Activated gamma-delta T cell treated with anti-CD3 and anti-CD28 coated beads, Interleukin-2, amount 50 U/mL, for 16 hours (primary cell): ENCODE measurements around the gene KIAA0040.

Source experiments
- DNase-seq: peaks from one replicate; pipeline ENCODE4 v3.0.0-alpha.2; 2020; ENCODE audit warnings: low read depth

KIAA0040 gene

DNA sequence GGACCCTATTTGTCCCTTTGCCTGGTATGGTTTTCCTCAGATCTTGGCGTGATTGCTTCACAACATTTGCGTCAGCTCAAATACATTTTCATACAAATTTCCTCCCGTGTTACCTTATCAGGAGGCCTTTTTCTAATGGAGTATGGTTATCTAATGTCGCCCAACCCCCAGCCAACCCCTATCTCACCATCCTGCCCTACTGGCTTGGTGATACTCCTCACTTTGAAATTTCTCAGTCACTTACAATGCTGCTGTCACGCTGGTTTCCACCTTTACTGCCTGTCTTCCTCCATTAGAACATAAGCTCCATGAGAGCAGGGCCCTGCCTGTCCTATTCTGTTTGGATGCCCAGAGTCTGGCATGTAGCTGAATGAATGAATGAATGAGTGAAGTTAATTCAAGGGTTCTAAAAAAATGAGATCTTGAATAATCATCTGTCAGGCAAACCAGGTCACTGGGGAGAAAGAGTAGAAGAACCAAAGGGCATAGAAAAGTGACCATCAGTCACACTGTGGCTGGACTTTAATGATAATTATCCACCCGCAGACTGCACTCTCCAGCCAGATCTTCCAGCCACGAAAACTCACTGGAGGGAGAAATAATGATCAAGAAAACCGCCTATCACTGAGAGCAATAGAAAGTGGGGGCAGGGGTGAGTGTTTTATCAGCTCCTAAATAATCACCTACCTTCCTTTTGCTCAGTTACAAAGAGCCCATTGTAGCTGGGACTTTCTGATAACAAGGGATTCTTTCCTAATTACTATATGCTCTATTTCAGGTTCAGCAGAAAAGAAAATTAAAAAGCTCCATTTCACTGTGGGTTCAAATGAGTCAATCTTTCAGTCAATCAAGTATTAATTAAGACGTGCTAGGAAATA lies 21.3 kb downstream of the KIAA0040 start:
- DNase-seq, result no peak

DNA sequence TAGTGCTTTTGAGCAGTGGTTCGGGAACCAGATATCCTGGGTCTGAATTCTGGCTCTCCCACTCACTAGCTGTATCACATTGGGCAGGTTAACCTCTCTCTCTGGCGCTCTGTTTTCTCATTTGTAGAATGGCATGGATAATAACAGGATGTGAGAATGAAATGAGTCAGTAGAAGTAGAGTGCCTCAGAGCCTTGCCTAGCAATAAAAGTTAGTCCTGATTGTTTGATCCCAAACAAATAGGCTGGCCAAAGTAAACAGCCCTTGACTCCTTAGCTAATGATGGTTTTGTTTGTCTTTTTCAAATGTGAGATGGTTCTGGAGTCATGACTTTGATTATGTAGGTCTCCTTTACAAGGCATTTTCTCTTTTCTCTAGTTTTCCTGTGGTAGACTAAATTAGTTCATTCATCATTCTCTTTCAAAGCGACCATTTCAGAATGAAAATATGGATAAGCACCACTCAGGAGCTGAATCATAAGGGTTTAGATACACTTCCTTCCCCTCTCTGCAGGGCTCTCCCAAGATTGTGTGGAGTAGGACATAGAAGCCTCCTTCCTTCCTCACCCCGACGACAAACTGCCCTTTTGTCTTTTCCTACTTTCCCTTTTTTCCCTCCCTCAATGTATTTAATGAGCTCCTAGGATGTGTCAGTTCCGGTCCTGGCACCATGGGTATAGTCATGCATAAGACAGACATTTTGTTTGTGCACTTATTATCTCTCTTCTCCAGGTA lies 23.1 kb downstream of the KIAA0040 start:
- no peak for DNase-seq

- no peak for DNase-seq
Measured at GRCh38 chr1:175168782-175169181, 23.8 kb downstream of the KIAA0040 start.

DNA sequence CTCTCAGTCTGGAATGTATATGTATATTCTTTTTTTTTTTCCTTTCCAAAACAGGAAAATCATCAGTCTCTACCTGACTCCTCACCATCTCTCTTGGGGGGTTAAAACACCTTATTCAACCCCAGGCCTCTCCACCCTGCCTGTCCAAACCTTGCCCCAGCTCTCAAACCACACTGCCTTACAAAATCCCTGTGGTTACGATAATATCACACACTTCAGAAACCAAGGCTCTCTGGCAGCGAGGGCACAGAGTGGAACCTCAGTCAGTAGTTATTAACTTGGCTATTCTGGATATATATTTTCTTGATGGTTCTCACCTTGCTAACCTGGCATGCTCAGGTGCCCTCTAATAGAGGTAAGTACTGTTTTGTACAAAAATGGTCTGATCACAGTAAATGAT lies 24.7 kb downstream of the KIAA0040 start:
- no peak for DNase-seq

DNA sequence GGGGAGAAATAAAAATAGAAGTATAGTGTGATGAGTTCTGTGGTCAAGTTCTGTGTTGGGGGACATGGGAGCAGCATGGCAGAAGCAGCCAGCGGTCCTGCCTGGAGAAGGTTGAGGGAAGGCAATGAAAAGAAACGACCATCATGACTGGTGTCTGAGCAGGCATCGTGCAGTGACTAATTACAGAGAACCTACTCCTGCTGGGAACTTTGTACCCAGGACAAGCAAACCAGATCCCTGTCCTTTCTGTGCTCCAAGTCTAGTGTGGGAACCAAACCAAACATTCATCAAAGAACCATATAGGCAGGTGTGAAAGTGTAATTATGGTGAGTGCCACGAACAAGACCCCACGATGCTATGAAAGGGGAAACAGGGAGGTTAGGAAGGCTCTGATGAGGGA lies 25.8 kb downstream of the KIAA0040 start:
- DNase-seq, result no peak

DNA sequence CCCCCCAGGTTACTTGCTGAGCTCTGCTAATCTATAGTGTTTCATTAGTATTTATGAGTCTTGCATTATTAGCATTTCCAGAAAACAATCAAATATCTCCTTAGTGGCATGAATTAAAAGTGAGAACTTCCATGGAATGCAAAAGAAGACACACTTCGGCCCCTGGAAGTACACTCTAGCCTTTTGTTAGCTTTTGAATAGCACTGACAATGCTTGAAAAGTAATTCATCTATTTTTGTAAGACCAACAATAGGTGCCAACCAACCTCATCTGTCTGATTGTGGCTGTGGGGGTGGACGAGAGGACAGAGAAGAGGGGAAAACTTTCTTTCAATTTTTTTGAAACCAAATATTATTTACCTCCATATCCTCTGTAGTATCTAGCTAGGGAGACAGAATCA lies 27.8 kb downstream of the KIAA0040 start:
- DNase-seq, result no peak

DNA sequence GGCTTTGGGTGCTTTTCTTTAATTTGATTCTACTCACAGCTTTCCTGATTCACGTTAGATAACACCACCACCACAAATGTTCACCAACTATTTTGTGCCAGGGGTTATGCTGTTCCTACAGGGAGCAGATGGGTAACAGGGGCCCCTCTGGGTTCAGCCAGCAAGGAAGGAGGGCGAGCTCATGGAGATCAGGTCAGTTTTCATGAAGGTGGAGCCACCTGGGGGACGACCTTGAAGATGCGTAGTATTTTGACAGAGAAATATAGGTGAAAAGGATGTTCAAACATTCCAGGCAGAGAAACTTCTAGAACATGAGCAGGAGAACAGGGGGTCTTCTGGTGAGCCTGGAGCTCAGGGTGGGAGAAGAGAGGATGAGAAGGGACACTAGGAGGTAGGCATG lies 28.9 kb downstream of the KIAA0040 start:
- no peak for DNase-seq

GRCh38 chr1:175162955-175163354 lies 29.6 kb downstream of the KIAA0040 start:
- DNase-seq, result no peak

DNA sequence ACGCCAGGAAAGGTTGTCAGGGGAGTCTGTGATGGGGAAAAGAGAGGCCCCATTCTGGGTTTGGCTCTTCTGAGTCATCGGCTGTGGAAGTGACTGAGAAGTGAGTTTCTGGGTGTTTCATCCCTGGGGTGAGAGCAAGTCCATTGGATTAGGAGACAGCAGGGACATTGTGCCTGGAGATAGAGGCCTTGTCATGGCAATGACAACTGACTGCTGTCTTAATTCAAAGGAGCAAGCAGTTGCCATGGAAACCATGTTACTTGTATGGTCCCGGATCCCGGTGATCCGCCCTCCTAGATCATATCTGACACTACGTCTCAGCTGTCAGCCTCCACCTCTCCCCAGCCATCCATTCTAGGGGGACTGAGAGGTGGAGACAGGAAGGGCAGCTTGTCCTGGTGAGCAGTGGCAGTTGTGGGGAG lies 34.4 kb downstream of the KIAA0040 start:
- DNase-seq, result no peak

DNA sequence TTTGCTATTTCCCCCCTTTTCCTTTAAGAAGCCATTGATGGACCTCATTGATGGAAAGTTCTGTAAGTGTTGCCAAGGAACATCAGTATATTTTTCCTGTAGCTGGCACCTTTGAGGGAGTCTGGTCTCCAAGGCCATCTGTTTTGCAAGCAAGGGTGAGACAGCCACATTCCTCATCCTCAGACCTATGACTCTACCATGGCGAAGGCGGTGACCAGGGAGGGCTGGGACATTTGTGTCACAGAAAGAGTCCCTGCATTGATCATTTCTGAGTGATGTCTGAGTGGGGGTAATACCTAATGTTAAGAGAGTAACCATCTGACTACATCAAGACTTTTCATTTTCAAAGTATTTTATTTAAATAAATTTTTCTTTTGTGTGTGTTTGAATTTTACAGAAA lies 35.4 kb downstream of the KIAA0040 start:
- DNase-seq, result no peak

DNA sequence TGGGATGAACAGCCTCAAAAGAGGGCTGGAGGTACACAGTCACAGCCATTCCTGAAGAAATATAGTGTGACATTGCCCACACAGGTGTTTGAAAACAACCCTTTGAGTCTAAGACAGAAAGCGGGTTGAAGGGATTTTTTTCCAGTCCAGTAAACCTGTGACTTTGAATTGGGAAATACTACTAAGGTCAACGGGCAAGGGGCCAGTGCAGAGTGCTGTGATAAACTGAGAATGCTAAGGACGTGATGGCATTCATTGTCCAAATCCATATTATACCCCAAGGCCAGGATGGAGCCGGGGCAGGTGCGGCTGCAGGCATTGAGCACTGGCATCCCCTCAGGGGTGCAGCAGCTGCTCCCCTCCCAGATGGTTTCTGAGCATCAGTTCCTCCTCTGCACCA lies 36.6 kb downstream of the KIAA0040 start:
- no peak for DNase-seq

- no peak for DNase-seq
Measured at GRCh38 chr1:175155473-175155856, 37.1 kb downstream of the KIAA0040 start.

DNA sequence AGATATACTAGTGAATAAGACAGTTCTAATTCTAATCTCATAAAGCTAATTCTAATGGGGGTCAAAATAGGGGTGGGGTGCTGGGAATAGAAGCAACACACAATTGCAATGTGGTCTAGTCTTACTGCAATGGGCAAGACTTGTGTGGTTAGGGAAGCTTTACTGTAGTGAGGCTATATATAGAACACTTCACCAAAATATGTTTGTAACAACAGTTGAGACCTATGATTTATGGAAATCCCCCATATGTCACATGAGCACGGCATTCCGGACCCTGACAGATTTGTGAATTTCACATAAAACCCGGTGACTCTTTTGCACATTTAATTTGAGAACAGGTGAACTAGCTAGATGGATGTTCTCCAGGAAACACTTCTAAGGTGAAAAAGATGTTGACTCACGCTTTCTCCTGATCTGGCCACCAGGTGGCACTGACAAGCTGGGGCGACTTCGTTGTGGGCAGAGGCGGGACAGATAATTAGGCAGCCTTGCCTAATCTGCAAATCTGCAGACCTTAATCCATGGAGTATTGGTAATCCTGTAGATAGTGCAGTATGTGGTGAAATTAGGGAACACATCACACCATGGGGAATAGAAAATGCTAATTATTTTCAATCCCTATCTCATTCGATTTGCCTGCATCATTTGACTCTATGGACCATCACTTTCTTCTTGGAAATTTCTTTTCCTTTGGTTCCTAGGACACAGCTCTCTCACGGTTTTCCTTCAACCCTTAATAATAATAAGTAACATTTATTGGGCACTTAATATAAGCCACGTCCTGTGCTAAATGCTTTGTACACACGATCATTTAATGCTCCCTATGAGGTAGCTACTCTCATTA lies 37.7 kb downstream of the KIAA0040 start:
- DNase-seq, result peak; percentile 62

DNA sequence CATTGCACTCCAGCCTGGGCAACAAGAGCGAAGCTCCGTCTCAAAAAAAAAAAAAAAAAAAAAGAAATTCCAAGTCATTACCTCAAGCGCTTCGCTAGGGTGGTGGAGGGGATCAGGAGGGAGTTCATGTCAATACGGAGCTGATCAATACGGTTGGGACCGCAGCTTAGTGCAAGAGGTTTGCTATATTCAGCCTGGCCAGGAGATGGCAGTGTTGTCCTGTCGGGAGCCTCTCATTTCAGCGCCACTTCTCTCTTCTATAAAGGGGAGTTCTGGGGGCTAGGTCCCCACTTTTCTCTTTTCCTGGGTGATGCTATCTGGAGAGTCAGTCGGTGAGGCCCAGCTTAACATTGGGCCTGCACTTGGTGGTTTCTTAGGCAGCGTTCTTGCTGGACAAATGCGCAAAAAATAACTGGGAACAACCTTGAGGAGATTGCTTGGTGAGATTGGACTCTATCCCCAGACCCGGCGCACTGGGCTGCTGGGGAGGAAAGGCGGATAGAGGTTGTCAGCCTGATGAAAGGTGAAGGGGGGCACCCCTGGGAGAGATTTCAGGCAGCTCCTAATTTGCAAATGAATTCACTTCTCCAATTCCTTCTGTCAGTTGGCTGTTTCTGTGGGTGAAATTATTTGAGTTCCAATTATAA lies 40.4 kb downstream of the KIAA0040 start:
- DNase-seq, result peak; percentile 64

DNA sequence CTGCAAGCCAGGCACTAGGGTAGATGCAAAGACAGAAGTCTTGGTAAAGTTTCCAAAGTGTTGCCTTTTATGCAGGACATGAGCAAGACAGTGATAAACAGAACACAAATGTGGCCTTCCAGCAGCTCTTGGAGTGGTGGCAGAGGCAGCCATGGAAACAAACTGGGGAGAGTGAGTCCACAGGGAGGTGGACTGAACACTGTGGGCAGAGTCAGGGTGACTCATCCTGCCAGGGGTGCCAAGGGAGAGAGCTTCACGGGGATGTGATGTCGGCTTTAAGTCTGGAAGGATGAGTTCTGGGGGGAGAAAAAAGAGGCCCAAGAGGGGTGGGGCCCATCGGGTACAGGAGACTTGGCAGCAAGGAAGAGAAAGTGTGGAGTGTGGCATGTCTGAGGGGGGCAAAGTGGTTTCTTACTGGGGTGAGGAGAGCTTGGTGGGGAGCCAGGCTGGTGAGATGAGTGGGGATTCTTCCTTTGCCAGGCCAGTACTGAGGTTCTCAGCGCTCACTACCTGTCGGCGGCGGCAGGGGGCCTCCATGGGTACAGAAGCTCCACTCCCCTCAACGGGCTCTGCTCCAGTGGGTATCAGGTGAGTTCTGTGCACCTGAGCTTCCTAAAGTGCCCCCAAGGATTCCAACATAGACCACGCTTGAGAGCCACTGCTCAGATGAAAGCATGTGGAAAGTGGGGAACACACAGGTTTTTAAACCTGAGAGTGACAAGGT lies 41.8 kb downstream of the KIAA0040 start:
- no peak for DNase-seq

DNA sequence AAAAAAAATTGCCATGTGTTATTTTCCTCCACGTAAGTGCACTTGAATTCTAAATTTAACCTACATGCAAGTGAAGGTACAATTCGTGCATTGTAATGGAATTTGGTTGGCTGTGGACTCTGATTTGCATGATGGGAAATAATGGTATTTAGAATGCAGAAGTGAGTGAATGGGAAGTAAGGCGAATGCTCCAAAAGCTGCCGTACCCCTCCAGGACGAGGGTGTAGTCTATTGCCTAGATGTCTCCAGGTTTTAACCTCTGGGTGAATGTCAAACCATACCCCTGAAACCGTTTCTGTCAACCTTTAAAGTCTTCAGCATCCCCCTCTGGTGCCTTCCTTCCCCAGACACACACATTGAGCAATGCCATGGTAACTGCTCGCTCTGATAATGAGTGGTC lies 44.5 kb downstream of the KIAA0040 start:
- DNase-seq, result no peak

GRCh38 chr1:175147569-175147968 lies 45.0 kb downstream of the KIAA0040 start:
- DNase-seq, result no peak

GRCh38 chr1:175146529-175147213 lies 45.9 kb downstream of the KIAA0040 start:
- peak; percentile 46 for DNase-seq

DNA sequence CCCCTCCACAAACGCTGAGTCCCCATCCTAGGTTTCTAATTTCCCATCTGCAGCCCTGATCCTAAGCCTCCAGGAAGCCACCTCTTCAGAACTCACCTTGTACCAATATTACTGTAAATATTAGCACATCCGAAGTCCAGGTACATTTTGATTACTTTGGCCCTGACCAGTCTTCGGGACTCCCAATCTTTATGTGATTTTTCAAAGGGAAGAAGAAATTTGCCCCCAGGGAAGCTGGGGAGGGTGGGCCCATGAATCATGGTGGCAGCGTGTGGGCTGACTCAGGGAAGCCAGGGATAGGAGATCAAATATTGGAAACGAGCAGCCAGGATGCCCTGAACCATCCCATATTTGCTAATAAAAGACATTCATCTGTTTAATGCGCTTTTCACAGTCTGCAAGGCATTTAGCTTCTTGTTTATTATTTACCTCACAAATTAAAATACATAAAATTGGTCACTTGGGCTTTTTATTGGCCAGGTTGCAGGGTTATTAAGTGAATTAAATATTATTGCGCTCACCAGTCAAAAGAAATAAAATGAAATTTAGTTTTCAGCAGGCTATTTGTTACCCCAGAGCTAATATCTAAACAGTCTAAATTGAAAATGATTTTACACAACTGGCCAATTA lies 46.6 kb downstream of the KIAA0040 start:
- DNase-seq, result no peak

DNA sequence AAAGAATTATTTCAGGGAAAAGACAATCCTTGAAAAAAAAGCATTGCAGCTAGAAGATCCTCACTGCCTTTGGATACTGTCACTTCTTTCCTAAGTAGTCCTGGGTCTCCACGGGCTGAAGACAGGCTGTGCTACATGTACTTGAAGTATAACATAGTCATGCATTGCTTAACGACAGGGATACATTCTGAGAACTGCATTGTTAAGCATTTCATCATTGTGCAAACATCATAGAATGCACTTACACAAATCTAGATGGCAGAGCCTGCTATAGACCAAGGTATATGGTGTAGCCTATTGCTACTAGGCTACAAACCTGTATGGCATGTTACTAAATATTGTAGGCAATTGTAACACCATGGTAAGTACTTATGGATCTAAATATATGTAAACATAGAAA lies 54.0 kb downstream of the KIAA0040 start:
- DNase-seq, result no peak
